Activated CD4-positive, alpha-beta T cell treated with anti-CD3 and anti-CD28 coated beads, Interleukin-2, amount 50 U/mL, for 4 hours (primary cell): ENCODE measurements around the gene CFHR1.

Experiments
- DNase-seq, 2 experiments: peaks; one replicate each; pipeline ENCODE4 v3.0.0-alpha.2; 2020

Gene CFHR1

GRCh38 chr1:196877964-196878363 lies 58.4 kb downstream of the CFHR1 start:
- DNase-seq, result no peak
